GM18520 (cell line): ENCODE data around the gene CACNA2D4.
"Not testable (repeated sequence)": the region's sequence is repeated elsewhere in the genome, so short reads cannot be mapped to it uniquely, and the experiment has no call there.

Source experiments
- ATAC-seq: cut with Tn5 transposase; IDR thresholded peaks from one replicate; pipeline ENCODE4 v1.9.1; 2021; ENCODE audit not compliant: unreplicated experiment

Gene CACNA2D4

GRCh38 chr12:1820191-1820895 lies 98.1 kb downstream of the CACNA2D4 start, which contains the start of gene LRTM2:
LRTM2 (plus strand) TSS chr12:1820565; CDS start chr12:1828149, 7,584 bp downstream.
- ATAC-seq = no peak

GRCh38 chr12:1819571-1819970 lies 98.9 kb downstream of the CACNA2D4 start:
- no peak for ATAC-seq

- ATAC-seq = no peak
These were observed 99.4 kb downstream of the CACNA2D4 start for GRCh38 chr12:1819050-1819449.

GRCh38 chr12:1817928-1818327 lies 100.5 kb downstream of the CACNA2D4 start:
- ATAC-seq = not testable (repeated sequence)

- no peak for ATAC-seq
These were observed 101.6 kb downstream of the CACNA2D4 start for GRCh38 chr12:1816730-1817348.

- no peak for ATAC-seq
These were observed 102.4 kb downstream of the CACNA2D4 start for GRCh38 chr12:1815814-1816729.

- no peak for ATAC-seq
These were observed 103.3 kb downstream of the CACNA2D4 start for GRCh38 chr12:1815108-1815507.

- no peak for ATAC-seq
These were observed 104.2 kb downstream of the CACNA2D4 start for GRCh38 chr12:1814266-1814665.

GRCh38 chr12:1812650-1813302 lies 105.7 kb downstream of the CACNA2D4 start:
- no peak for ATAC-seq

- no peak for ATAC-seq
These were observed 106.5 kb downstream of the CACNA2D4 start for GRCh38 chr12:1811948-1812291.

GRCh38 chr12:1811281-1811947 lies 107.0 kb downstream of the CACNA2D4 start:
- ATAC-seq = no peak

- no peak for ATAC-seq
These were observed 107.5 kb downstream of the CACNA2D4 start for GRCh38 chr12:1810931-1811280.

GRCh38 chr12:1810201-1810930 lies 108.1 kb downstream of the CACNA2D4 start:
- ATAC-seq = no peak

GRCh38 chr12:1809591-1810190 lies 108.8 kb downstream of the CACNA2D4 start:
- no peak for ATAC-seq

- ATAC-seq = no peak
These were observed 109.5 kb downstream of the CACNA2D4 start for GRCh38 chr12:1808798-1809480.

- no peak for ATAC-seq
These were observed 110.2 kb downstream of the CACNA2D4 start for GRCh38 chr12:1808036-1808797.

GRCh38 chr12:1807087-1807860 lies 111.2 kb downstream of the CACNA2D4 start:
- no peak for ATAC-seq
